Measurements from ENCODE around the gene LRRC7. TPM values are rescaled to one million over a fixed set of nuclear protein-coding genes. Genes with fewer than 3 reads are reported as not detected.

The LRRC7 gene
- total RNA-seq, 5 donors from 2014 or later (not counting 1 experiment from before 2014, with no cell fraction given) = 0.13 to 4.0 (median 0.54) TPM

DNA sequence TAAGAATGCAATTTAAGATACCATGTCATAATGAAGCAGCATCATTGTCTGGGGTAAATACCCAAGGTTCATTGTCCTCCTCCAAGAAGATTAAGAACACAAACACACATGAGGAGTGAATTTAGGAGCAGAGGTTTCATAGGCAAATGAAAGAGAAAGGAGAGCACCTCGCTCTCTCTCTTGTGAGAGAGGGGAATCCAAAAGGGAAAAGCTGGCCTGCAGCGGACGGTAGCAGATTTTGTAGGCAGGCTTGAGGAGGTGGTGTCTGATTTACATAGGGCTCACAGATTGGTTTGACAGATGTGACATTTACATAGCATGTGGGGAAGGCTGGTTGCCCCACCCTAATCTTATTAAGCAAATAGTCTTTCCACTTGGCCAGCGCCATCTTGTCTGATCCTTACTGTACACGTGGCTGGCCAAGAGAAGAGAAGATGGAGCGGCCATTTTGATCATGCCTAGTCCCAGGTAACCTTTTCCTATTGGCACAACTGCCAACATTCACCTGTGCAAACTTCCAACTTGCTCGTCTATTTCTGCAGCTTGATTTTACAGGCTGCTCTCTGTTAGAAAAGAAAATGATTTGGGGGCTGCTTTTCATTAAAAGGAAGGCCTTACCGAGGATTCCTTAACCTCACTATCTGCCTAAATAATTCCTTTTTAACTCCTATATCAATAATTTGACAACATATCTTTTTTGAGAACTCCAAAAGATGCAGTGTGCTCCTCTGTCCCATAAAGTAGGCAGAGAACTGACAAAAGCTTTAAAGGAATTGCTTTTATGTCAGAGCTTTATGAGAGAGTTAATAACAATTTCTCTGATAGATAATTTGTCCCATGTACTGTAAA lies 16.0 kb upstream of the LRRC7 start:
- H3K4me3 ChIP-seq (ENCODE audit: control insufficient read depth in 1 of 2, extremely low read depth in 1 of 2, low read length in 1 of 2) = no peak overlapping the region
- peaks cover 7 to 10% (median 8%) of the 10 kb centered on the region in 3 donors for H3K9me3 Mint-ChIP-seq
- H3K27me3 Mint-ChIP-seq = no peaks in the 10 kb centered on the region
- no peaks in the 10 kb centered on the region for H3K9me3 ChIP-seq
- DNase-seq = no peak
- H3K4me1 Mint-ChIP-seq = no peaks in the 10 kb centered on the region
- H3K27ac ChIP-seq (ENCODE audit: low read length) = no peak overlapping the region
- H3K27me3 ChIP-seq (replicated peaks in 1 of 2; ENCODE audit: control insufficient read depth in 2 of 2, extremely low read depth in 1 of 2, insufficient read depth in 2 of 2, low read length in 1 of 2) = no peaks in the 10 kb centered on the region
- CTCF ChIA-PET = no interaction called here
- POLR2A ChIA-PET = no interaction called here
- no peak overlapping the region for H3K27ac Mint-ChIP-seq
- no peaks in the 10 kb centered on the region for H3K36me3 Mint-ChIP-seq
- no peaks in the 10 kb centered on the region for H3K36me3 ChIP-seq (ENCODE audit: control insufficient read depth in 2 of 2, extremely low read depth in 1 of 2, insufficient read depth in 1 of 2, low read length in 1 of 2)
- H3K4me3 Mint-ChIP-seq = no peak overlapping the region
- no peaks in the 10 kb centered on the region for H3K4me1 ChIP-seq (ENCODE audit: control insufficient read depth in 1 of 2, extremely low read depth in 1 of 2, insufficient read depth in 2 of 2, low read length in 2 of 2)
- no peak for ATAC-seq (replicated peaks in 1 of 4)
- WGBS (ENCODE audit: insufficient coverage) = 85% methylated on average over 5 of the region's 8 CpGs

- no peak overlapping the region for H3K27ac ChIP-seq (ENCODE audit: low read length)
- Mint-ChIP-seq H3K36me3 (no peaks in the 10 kb centered on the region), H3K27ac (no peak overlapping the region), H3K4me1 (no peaks in the 10 kb centered on the region), H3K4me3 (no peak overlapping the region), H3K9me3 (peaks cover 4 to 13% (median 7%) of the 10 kb centered on the region in 3 donors), H3K27me3 (no peaks in the 10 kb centered on the region)
- no CpG with 5 or more reads among the region's 1 CpG for WGBS (ENCODE audit: insufficient coverage)
- no peak overlapping the region for H3K4me3 ChIP-seq (ENCODE audit: control insufficient read depth in 1 of 2, extremely low read depth in 1 of 2, low read length in 1 of 2)
- ATAC-seq (replicated peaks in 1 of 4) (no peak), DNase-seq (no peak)
- no peaks in the 10 kb centered on the region for H3K27me3 ChIP-seq (replicated peaks in 1 of 2; ENCODE audit: control insufficient read depth in 2 of 2, extremely low read depth in 1 of 2, insufficient read depth in 2 of 2, low read length in 1 of 2)
- no peaks in the 10 kb centered on the region for H3K4me1 ChIP-seq (ENCODE audit: control insufficient read depth in 1 of 2, extremely low read depth in 1 of 2, insufficient read depth in 2 of 2, low read length in 2 of 2)
- ChIA-PET POLR2A (no interaction called here), CTCF (no interaction called here)
- H3K9me3 ChIP-seq = no peaks in the 10 kb centered on the region
- H3K36me3 ChIP-seq (ENCODE audit: control insufficient read depth in 2 of 2, extremely low read depth in 1 of 2, insufficient read depth in 1 of 2, low read length in 1 of 2) = no peaks in the 10 kb centered on the region
These were observed 14.0 kb upstream of the LRRC7 start for GRCh38 chr1:69553726-69554125.

DNA sequence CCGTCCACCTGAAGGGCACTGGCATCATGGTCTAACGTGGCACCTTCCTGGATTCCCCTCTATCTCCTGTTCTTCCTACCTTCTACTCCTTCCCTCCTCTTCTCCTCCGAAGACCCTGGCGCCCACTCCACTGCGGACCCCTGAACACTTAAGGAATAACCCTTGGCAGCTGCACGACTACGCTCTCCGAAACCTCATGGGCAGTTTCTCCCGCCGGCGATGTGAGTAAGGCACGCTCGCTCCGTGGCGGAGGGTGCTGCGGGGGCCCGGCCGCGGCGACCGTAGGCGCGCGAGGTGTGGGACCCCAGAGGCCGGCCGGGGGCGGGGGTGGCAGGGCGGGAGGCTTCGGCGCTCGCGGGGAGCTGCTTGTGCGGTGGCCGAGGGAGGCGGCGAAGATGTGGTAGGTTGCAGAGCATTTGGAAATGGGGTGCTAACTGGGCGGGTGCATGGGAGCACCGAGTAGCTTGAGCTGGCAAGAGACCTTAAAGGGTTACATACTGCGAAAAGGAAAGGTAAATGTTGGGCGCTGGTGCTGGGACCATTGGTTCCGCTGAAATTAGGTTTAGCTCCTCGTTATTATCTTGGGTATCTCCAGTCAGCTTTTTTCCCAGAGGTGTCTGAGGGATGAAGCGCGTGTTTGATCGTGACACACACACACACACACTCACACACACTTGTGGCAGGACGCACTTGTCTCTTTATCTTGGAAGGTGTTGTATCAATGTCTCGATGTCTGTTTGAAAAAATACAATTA lies 876 bp downstream of the LRRC7 start:
- Mint-ChIP-seq H3K27me3 (peaks cover 32 to 33% of the 10 kb centered on the region in 2 donors), H3K9me3 (peaks cover 0 to 3% (median 0%) of the 10 kb centered on the region in 3 donors), H3K4me3 (peak overlapping the region; percentile 28 to 77 (median 72)), H3K36me3 (no peaks in the 10 kb centered on the region), H3K4me1 (peaks cover 0 to 9% (median 3%) of the 10 kb centered on the region in 3 donors), H3K27ac (peak overlapping the region in 1 of 2 donors; percentile 76)
- DNase-seq (no peak), ATAC-seq (replicated peaks in 1 of 4) (no peak)
- Histone ChIP-seq H3K9me3 (no peaks in the 10 kb centered on the region), H3K36me3 (ENCODE audit: control insufficient read depth in 2 of 2, extremely low read depth in 1 of 2, insufficient read depth in 1 of 2, low read length in 1 of 2) (no peaks in the 10 kb centered on the region), H3K4me3 (ENCODE audit: control insufficient read depth in 1 of 2, extremely low read depth in 1 of 2, low read length in 1 of 2) (peak overlapping the region in 1 of 2 donors; percentile 17), H3K4me1 (ENCODE audit: control insufficient read depth in 1 of 2, extremely low read depth in 1 of 2, insufficient read depth in 2 of 2, low read length in 2 of 2) (no peaks in the 10 kb centered on the region), H3K27me3 (replicated peaks in 1 of 2; ENCODE audit: control insufficient read depth in 2 of 2, extremely low read depth in 1 of 2, insufficient read depth in 2 of 2, low read length in 1 of 2) (peaks cover 12 to 29% of the 10 kb centered on the region in 2 experiments), H3K27ac (ENCODE audit: low read length) (no peak overlapping the region)
- ChIA-PET POLR2A (no interaction called here), CTCF (no interaction called here)
- 5% methylated on average over 40 of the region's 47 CpGs for WGBS (ENCODE audit: insufficient coverage)

- no peak for ATAC-seq (replicated peaks in 1 of 4)
- CTCF ChIA-PET = no interaction called here
- no peak overlapping the region for H3K27ac ChIP-seq (ENCODE audit: low read length)
- H3K4me1 ChIP-seq (ENCODE audit: control insufficient read depth in 1 of 2, extremely low read depth in 1 of 2, insufficient read depth in 2 of 2, low read length in 2 of 2) = no peaks in the 10 kb centered on the region
- Mint-ChIP-seq H3K4me3 (peak overlapping the region in 2 of 3 donors; percentile 72 to 77), H3K36me3 (no peaks in the 10 kb centered on the region), H3K27ac (no peak overlapping the region), H3K9me3 (peaks cover 0 to 3% (median 0%) of the 10 kb centered on the region in 3 donors), H3K4me1 (peaks cover 0 to 9% (median 3%) of the 10 kb centered on the region in 3 donors), H3K27me3 (peaks cover 32 to 33% of the 10 kb centered on the region in 2 donors)
- peak overlapping the region in 1 of 2 donors; percentile 6 for H3K4me3 ChIP-seq (ENCODE audit: control insufficient read depth in 1 of 2, extremely low read depth in 1 of 2, low read length in 1 of 2)
- no peak for DNase-seq
- H3K36me3 ChIP-seq (ENCODE audit: control insufficient read depth in 2 of 2, extremely low read depth in 1 of 2, insufficient read depth in 1 of 2, low read length in 1 of 2) = no peaks in the 10 kb centered on the region
- H3K9me3 ChIP-seq = no peaks in the 10 kb centered on the region
- H3K27me3 ChIP-seq (replicated peaks in 1 of 2; ENCODE audit: control insufficient read depth in 2 of 2, extremely low read depth in 1 of 2, insufficient read depth in 2 of 2, low read length in 1 of 2) = peaks cover 12 to 29% of the 10 kb centered on the region in 2 experiments
- POLR2A ChIA-PET = no interaction called here
- WGBS (ENCODE audit: insufficient coverage) = 0% methylated on average over 8 of the region's 12 CpGs
These were observed 1.4 kb downstream of the LRRC7 start for GRCh38 chr1:69569175-69569541.

- peaks cover 0 to 9% (median 3%) of the 10 kb centered on the region in 3 donors for H3K4me1 Mint-ChIP-seq
- H3K27ac Mint-ChIP-seq = no peak overlapping the region
- DNase-seq (no peak), ATAC-seq (replicated peaks in 1 of 4) (no peak)
- peaks cover 0 to 3% (median 0%) of the 10 kb centered on the region in 3 donors for H3K9me3 Mint-ChIP-seq
- POLR2A ChIA-PET = no interaction called here
- peak overlapping the region in 2 of 3 donors; percentile 72 to 77 for H3K4me3 Mint-ChIP-seq
- H3K36me3 Mint-ChIP-seq = no peaks in the 10 kb centered on the region
- H3K27ac ChIP-seq (ENCODE audit: low read length) = no peak overlapping the region
- H3K27me3 ChIP-seq (replicated peaks in 1 of 2; ENCODE audit: control insufficient read depth in 2 of 2, extremely low read depth in 1 of 2, insufficient read depth in 2 of 2, low read length in 1 of 2) = peaks cover 12 to 29% of the 10 kb centered on the region in 2 experiments
- 7% methylated on average over 2 of the region's 26 CpGs for WGBS (ENCODE audit: insufficient coverage)
- no peaks in the 10 kb centered on the region for H3K4me1 ChIP-seq (ENCODE audit: control insufficient read depth in 1 of 2, extremely low read depth in 1 of 2, insufficient read depth in 2 of 2, low read length in 2 of 2)
- H3K27me3 Mint-ChIP-seq = peaks cover 32 to 33% of the 10 kb centered on the region in 2 donors
- CTCF ChIA-PET = no interaction called here
- H3K9me3 ChIP-seq = no peaks in the 10 kb centered on the region
- H3K36me3 ChIP-seq (ENCODE audit: control insufficient read depth in 2 of 2, extremely low read depth in 1 of 2, insufficient read depth in 1 of 2, low read length in 1 of 2) = no peaks in the 10 kb centered on the region
- peak overlapping the region in 1 of 2 donors; percentile 6 for H3K4me3 ChIP-seq (ENCODE audit: control insufficient read depth in 1 of 2, extremely low read depth in 1 of 2, low read length in 1 of 2)
These were observed 2.0 kb downstream of the LRRC7 start for GRCh38 chr1:69569576-69570328.

GRCh38 chr1:69570356-69570755 lies 2.6 kb downstream of the LRRC7 start:
- no peak for ATAC-seq (replicated peaks in 1 of 4)
- no peak for DNase-seq
- Histone ChIP-seq H3K9me3 (no peaks in the 10 kb centered on the region), H3K36me3 (ENCODE audit: control insufficient read depth in 2 of 2, extremely low read depth in 1 of 2, insufficient read depth in 1 of 2, low read length in 1 of 2) (no peaks in the 10 kb centered on the region), H3K4me1 (ENCODE audit: control insufficient read depth in 1 of 2, extremely low read depth in 1 of 2, insufficient read depth in 2 of 2, low read length in 2 of 2) (no peaks in the 10 kb centered on the region), H3K27ac (ENCODE audit: low read length) (no peak overlapping the region), H3K4me3 (ENCODE audit: control insufficient read depth in 1 of 2, extremely low read depth in 1 of 2, low read length in 1 of 2) (no peak overlapping the region), H3K27me3 (replicated peaks in 1 of 2; ENCODE audit: control insufficient read depth in 2 of 2, extremely low read depth in 1 of 2, insufficient read depth in 2 of 2, low read length in 1 of 2) (peaks cover 12 to 29% of the 10 kb centered on the region in 2 experiments)
- 80% methylated on average over 1 of the region's 10 CpGs for WGBS (ENCODE audit: insufficient coverage)
- Mint-ChIP-seq H3K27ac (no peak overlapping the region), H3K36me3 (no peaks in the 10 kb centered on the region), H3K9me3 (peaks cover 0 to 3% (median 0%) of the 10 kb centered on the region in 3 donors), H3K4me3 (peak overlapping the region in 2 of 3 donors; percentile 25 to 39), H3K27me3 (peaks cover 27 to 33% of the 10 kb centered on the region in 2 donors), H3K4me1 (peaks cover 0 to 9% (median 3%) of the 10 kb centered on the region in 3 donors)
- ChIA-PET POLR2A (no interaction called here), CTCF (no interaction called here)

Measured in T-cell (primary cell).